Liver (tissue), 3 donors: ENCODE results near the gene CRHR1.

Experiments used
- CTCF ChIP-seq: fragments of 150-350 bp; IDR thresholded peaks from 2 replicates; pipeline ENCODE4 v1.5.1; 2017; ENCODE audit warnings: improper control_type of control experiment, low read depth, low read length; ENCODE audit not compliant: missing input control
- EGR1 ChIP-seq, 2 donors: IDR thresholded peaks; 2 replicates each; pipeline ENCODE4 v1.6.1; 2016 to 2018; ENCODE audit warnings: antibody characterized with exemption in 2 of 2, low read depth in 2 of 2
- GABPA ChIP-seq, 2 donors: IDR thresholded peaks in 1 of 2; conservative IDR thresholded peaks in 1 of 2; 2 replicates each; pipeline ENCODE4 v1.6.1; 2016; ENCODE audit warnings: antibody characterized with exemption in 2 of 2, mild to moderate bottlenecking in 1 of 2, moderate library complexity in 1 of 2
- HNF4A ChIP-seq, 2 donors: conservative IDR thresholded peaks; 2 replicates each; pipeline ENCODE4 v1.6.1; 2016; ENCODE audit warnings: antibody characterized with exemption in 2 of 2, mild to moderate bottlenecking in 2 of 2
- HNF4G ChIP-seq: IDR thresholded peaks from 2 replicates; pipeline ENCODE4 v1.6.1; 2016; ENCODE audit warnings: antibody characterized with exemption
- MAX ChIP-seq: IDR thresholded peaks from 2 replicates; pipeline ENCODE4 v1.6.1; 2016; ENCODE audit warnings: antibody characterized with exemption
- RAD21 ChIP-seq, 2 donors: IDR thresholded peaks; 2 replicates each; pipeline ENCODE4 v1.6.1; 2016; ENCODE audit warnings: antibody characterized with exemption in 2 of 2, mild to moderate bottlenecking in 2 of 2
- REST ChIP-seq: IDR thresholded peaks from 2 replicates; pipeline ENCODE4 v1.6.1; 2016; ENCODE audit warnings: antibody characterized with exemption, mild to moderate bottlenecking
- TAF1 ChIP-seq: conservative IDR thresholded peaks from 2 replicates; pipeline ENCODE4 v1.6.1; 2016; ENCODE audit warnings: antibody characterized with exemption, mild to moderate bottlenecking
- ZBTB33 ChIP-seq: IDR thresholded peaks from 2 replicates; pipeline ENCODE4 v1.6.1; 2016; ENCODE audit warnings: antibody characterized with exemption
- donor health status: healthy.
- donor health status: healthy.

GRCh38 chr17:45841883-45842525, 57.9 kb downstream of the CRHR1 start:
- no peak for TF ChIP-seq CTCF
- no peak for TF ChIP-seq EGR1 (IDR thresholded peaks at IDR 0.05; ENCODE audit: low read depth in 2 of 2)
- no peak for TF ChIP-seq RAD21 (IDR thresholded peaks at IDR 0.05)
- TF ChIP-seq MAX, result no peak
- TF ChIP-seq REST, result no peak
- TF ChIP-seq ZBTB33, result no peak
- no peak for TF ChIP-seq TAF1
- no peak for TF ChIP-seq HNF4G
- TF ChIP-seq GABPA (IDR thresholded peaks at IDR 0.05 in 1 of 2, conservative IDR thresholded peaks at IDR 0.05 in 1 of 2), result no peak
- TF ChIP-seq HNF4A (conservative IDR thresholded peaks at IDR 0.05), result no peak
